Peyer's patch (tissue), 4 donors: Measurements from ENCODE around the gene TNFRSF4.

Source experiments
- CTCF ChIP-seq, 6 experiments: fragments of 450-650 bp in 4 of 6; fragments of 200-600 bp in 2 of 6; sonication (generic) in 1 of 6; IDR thresholded peaks; one replicate each; pipeline ENCODE4 v1.5.1; 2017 to 2019; ENCODE audit warnings: antibody characterized with exemption in 6 of 6, mild to moderate bottlenecking in 3 of 6, moderate library complexity in 1 of 6
- POLR2A ChIP-seq, 2 donors: fragments of 450-650 bp; IDR thresholded peaks; one replicate each; pipeline ENCODE4 v1.5.1; 2017; ENCODE audit warnings: antibody characterized with exemption in 2 of 2, mild to moderate bottlenecking in 2 of 2, moderate library complexity in 2 of 2

GRCh38 chr1:1227386-1227785 lies 13.4 kb upstream of the TNFRSF4 start:
- no peak for TF ChIP-seq POLR2A (IDR thresholded peaks at IDR 0.05)
- TF ChIP-seq CTCF (IDR thresholded peaks at IDR 0.05): no peak
